ENCODE measurements around the gene ADCY2. TPM values are rescaled to one million over a fixed set of nuclear protein-coding genes. Genes with fewer than 3 reads are reported as not detected.

ADCY2 gene
- total RNA-seq, 2 experiments from 2014 or later, result not detected

DNA sequence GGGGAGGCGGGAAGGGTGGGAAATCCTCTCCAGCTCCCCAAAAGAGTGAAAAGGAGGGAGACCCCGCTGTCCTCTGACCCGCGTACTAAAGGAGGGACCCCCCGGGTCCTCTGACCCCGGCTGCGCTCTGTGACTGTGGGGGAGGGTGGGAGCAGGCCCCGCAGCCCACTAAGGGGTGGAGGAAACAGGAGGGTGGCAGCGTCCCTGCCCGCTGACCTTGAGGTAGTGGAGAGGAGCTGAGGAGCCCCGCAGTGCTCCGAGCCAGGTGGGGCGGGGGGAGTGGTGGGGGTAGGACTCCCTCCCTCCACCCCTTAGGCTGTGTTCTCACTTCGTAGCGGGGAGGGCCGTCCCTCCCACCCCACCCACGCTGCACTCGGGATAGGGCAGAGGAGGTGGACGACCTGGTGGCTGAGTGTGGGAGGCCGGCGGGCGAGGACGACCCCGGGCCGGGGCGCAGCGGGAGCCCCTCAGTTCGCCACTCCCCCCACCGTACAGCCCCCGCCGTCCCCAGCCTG lies 449 bp upstream of the ADCY2 start:
- H3K4me1 Mint-ChIP-seq (ENCODE audit: low read depth), result peaks cover 3% of the 10 kb centered on the region
- ChIA-PET CTCF (no interaction called here), POLR2A (no interaction called here)
- H3K4me3 Mint-ChIP-seq, result no peak overlapping the region
- intact Hi-C loops (cut with micrococcal nuclease), result no loop called here
- TF ChIP-seq CTCF (IDR thresholded peaks at IDR 0.05), result no peak
- no peak overlapping the region for H3K27ac Mint-ChIP-seq
- no peak for DNase-seq
- no peaks in the 10 kb centered on the region for H3K36me3 Mint-ChIP-seq (ENCODE audit: low read depth)
- no peak for ATAC-seq
- no peaks in the 10 kb centered on the region for H3K9me3 Mint-ChIP-seq
- peaks cover 37% of the 10 kb centered on the region for H3K27me3 Mint-ChIP-seq

GRCh38 chr5:7396713-7397454 lies 946 bp downstream of the ADCY2 start:
- no peak for ATAC-seq
- intact Hi-C loops (cut with micrococcal nuclease), result no loop called here
- DNase-seq, result no peak
- POLR2A ChIA-PET, result no interaction called here
- Mint-ChIP-seq H3K36me3 (ENCODE audit: low read depth) (no peaks in the 10 kb centered on the region), H3K4me1 (ENCODE audit: low read depth) (peaks cover 3% of the 10 kb centered on the region), H3K9me3 (no peaks in the 10 kb centered on the region), H3K27me3 (peaks cover 37% of the 10 kb centered on the region), H3K4me3 (no peak overlapping the region), H3K27ac (no peak overlapping the region)
- CTCF ChIA-PET, result no interaction called here
- no peak for TF ChIP-seq CTCF (IDR thresholded peaks at IDR 0.05)

DNA sequence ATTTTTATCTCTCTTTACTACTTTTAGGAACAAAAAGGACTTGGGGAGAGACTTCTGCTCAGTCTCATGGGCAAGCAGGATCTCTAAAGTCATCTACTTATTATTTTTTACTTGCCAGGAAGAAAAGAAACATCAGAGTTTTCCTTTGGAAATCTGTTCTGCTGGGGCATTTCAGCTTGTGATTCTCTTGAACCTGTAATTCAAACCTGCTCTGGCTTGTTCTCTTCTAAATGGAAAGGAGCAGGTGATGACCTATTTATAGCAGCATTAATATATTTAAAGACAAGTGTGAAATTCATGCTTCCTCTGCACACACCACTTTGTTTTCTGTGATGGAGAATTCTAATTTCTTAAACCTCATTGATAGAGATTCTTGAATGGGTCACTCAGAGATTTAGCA lies 2.0 kb downstream of the ADCY2 start:
- Mint-ChIP-seq H3K36me3 (ENCODE audit: low read depth) (no peaks in the 10 kb centered on the region), H3K4me3 (no peak overlapping the region), H3K9me3 (no peaks in the 10 kb centered on the region), H3K27ac (no peak overlapping the region), H3K27me3 (peaks cover 38% of the 10 kb centered on the region), H3K4me1 (ENCODE audit: low read depth) (peaks cover 3% of the 10 kb centered on the region)
- POLR2A ChIA-PET, result no interaction called here
- no peak for DNase-seq
- CTCF ChIA-PET, result no interaction called here
- no peak for ATAC-seq
- intact Hi-C loops (cut with micrococcal nuclease), result no loop called here
- no peak for TF ChIP-seq CTCF (IDR thresholded peaks at IDR 0.05)

DNA sequence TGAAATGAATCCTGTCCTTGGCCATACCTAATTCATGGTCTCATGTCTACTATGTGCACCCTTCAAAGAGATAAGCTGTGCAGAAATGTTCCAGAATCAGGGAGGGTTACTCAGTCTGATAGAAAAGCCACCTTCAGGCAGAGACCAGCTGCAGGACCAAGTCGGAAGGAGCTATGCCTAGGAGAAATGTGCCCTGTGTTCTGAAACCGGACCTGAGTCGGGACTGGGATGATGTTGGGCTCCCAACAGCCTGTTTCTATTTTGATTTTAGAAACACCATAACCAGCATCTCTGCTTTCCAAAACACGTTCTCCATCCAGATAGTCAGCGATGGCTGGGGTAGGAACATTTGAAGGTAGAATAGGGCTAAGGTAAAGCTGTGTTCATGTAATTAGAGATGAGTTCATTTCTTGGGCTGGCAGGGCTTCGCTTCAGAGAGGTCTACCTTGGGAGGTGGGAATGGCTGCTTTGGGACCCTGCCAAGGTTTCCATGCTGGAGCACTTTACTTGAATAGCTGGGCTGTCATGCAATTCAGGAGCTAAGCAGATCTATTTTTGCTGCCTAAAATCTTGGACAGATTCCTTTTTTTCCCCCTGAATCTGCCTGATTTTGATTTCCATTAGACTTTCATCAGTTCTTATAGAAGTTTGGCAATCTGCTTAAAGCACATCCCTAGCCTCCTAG lies 2.8 kb downstream of the ADCY2 start:
- Mint-ChIP-seq H3K4me1 (ENCODE audit: low read depth) (peaks cover 3% of the 10 kb centered on the region), H3K27me3 (peaks cover 31% of the 10 kb centered on the region), H3K27ac (no peak overlapping the region), H3K36me3 (ENCODE audit: low read depth) (no peaks in the 10 kb centered on the region), H3K4me3 (no peak overlapping the region), H3K9me3 (no peaks in the 10 kb centered on the region)
- intact Hi-C loops (cut with micrococcal nuclease), result no loop called here
- no peak for TF ChIP-seq CTCF (IDR thresholded peaks at IDR 0.05)
- ATAC-seq, result no peak
- no peak for DNase-seq
- POLR2A ChIA-PET, result no interaction called here
- CTCF ChIA-PET, result no interaction called here

GRCh38 chr5:7405277-7405676 lies 9.3 kb downstream of the ADCY2 start:
- no peaks in the 10 kb centered on the region for H3K9me3 Mint-ChIP-seq
- H3K4me1 Mint-ChIP-seq (ENCODE audit: low read depth), result no peaks in the 10 kb centered on the region
- intact Hi-C loops (cut with micrococcal nuclease), result no loop called here
- DNase-seq (no peak), ATAC-seq (no peak)
- no peaks in the 10 kb centered on the region for H3K36me3 Mint-ChIP-seq (ENCODE audit: low read depth)
- H3K27ac Mint-ChIP-seq, result no peak overlapping the region
- no peak for TF ChIP-seq CTCF (IDR thresholded peaks at IDR 0.05)
- H3K27me3 Mint-ChIP-seq, result peaks cover 2% of the 10 kb centered on the region
- no peak overlapping the region for H3K4me3 Mint-ChIP-seq
- ChIA-PET CTCF (no interaction called here), POLR2A (no interaction called here)

All from activated CD8-positive, alpha-beta T cell treated with anti-CD3 and anti-CD28 coated beads for 36 hours (primary cell).